CD14-positive monocyte (primary cell): ENCODE results near the gene TMEM235. TPM values are rescaled to one million over a fixed set of nuclear protein-coding genes. Genes with fewer than 3 reads are reported as not detected.

Experiments
- DNase-seq, 3 donors: peaks; one replicate each; pipeline ENCODE4 v3.0.0-alpha.2; 2011 to 2022
- H2AFZ ChIP-seq: 2 replicates; pipeline ENCODE4 v1.6.0; 2012; ENCODE audit warnings: mild to moderate bottlenecking, low read depth, low read length, inconsistent platforms; ENCODE audit not compliant: insufficient read depth, poor library complexity, severe bottlenecking
- H3K27ac ChIP-seq, 2 donors: 1 replicate in 1 of 2; 2 replicates in 1 of 2; pipeline ENCODE4 v1.5.1; 2012 to 2013; ENCODE audit warnings: low read length in 2 of 2, control low read depth in 1 of 2, inconsistent platforms in 1 of 2, low read depth in 1 of 2, mild to moderate bottlenecking in 1 of 2
- H3K27me3 ChIP-seq, 2 donors: one replicate each; pipeline versions ENCODE4 v1.6.0 to v1.6.1; 2011 to 2013; ENCODE audit warnings: low read length in 2 of 2; ENCODE audit not compliant: control insufficient read depth in 2 of 2, insufficient read depth in 2 of 2
- H3K36me3 ChIP-seq, 2 donors: replicated peaks in 1 of 2; 1 replicate in 1 of 2; 2 replicates in 1 of 2; pipeline versions ENCODE4 v1.5.1 to v1.6.1; 2012 to 2013; ENCODE audit warnings: low read length in 2 of 2, control low read depth in 1 of 2, inconsistent platforms in 1 of 2, mild to moderate bottlenecking in 1 of 2; ENCODE audit not compliant: insufficient read depth in 2 of 2, control insufficient read depth in 1 of 2
- H3K4me1 ChIP-seq, 2 donors: 1 replicate in 1 of 2; 2 replicates in 1 of 2; pipeline versions ENCODE4 v1.5.1 to v1.6.1; 2012 to 2013; ENCODE audit warnings: low read length in 2 of 2, control low read depth in 1 of 2, inconsistent platforms in 1 of 2, mild to moderate bottlenecking in 1 of 2, moderate library complexity in 1 of 2; ENCODE audit not compliant: insufficient read depth in 2 of 2, control insufficient read depth in 1 of 2
- H3K4me2 ChIP-seq: replicated peaks from 2 replicates; pipeline ENCODE3; 2012; ENCODE audit warnings: low read length, moderate library complexity, mild to moderate bottlenecking; ENCODE audit not compliant: poor library complexity, severe bottlenecking; ENCODE audit errors: extremely low read depth
- H3K4me3 ChIP-seq, 3 experiments: fragments of 200-600 bp in 1 of 3; sonication (generic) in 1 of 3; replicated peaks in 1 of 3; 1 replicate in 2 of 3; 2 replicates in 1 of 3; pipeline ENCODE4 v1.5.1; 2011 to 2013; ENCODE audit warnings: low read length in 3 of 3, mild to moderate bottlenecking in 3 of 3, control low read depth in 2 of 3, low read depth in 2 of 3, inconsistent platforms in 1 of 3, moderate library complexity in 1 of 3
- H3K79me2 ChIP-seq: 2 replicates; pipeline ENCODE4 v1.6.0; 2012; ENCODE audit warnings: mild to moderate bottlenecking, control low read depth, inconsistent platforms, low read length, moderate library complexity; ENCODE audit not compliant: insufficient read depth
- H3K9ac ChIP-seq: 2 replicates; pipeline ENCODE4 v1.6.0; 2017; ENCODE audit warnings: low read length, mild to moderate bottlenecking; ENCODE audit not compliant: insufficient read depth, poor library complexity, severe bottlenecking
- H3K9me3 ChIP-seq, 2 donors: replicated peaks in 1 of 2; 1 replicate in 1 of 2; 2 replicates in 1 of 2; pipeline versions ENCODE4 v1.5.1 to v1.6.1; 2012 to 2013; ENCODE audit warnings: low read length in 2 of 2, control low read depth in 1 of 2; ENCODE audit not compliant: control insufficient read depth in 1 of 2, insufficient read depth in 1 of 2
- H4K20me1 ChIP-seq: 2 replicates; pipeline ENCODE4 v1.6.0; 2012; ENCODE audit warnings: mild to moderate bottlenecking, low read length, control low read depth, moderate library complexity; ENCODE audit not compliant: insufficient read depth
- H3K27ac Mint-ChIP-seq, 7 donors: one replicate each; pipeline ENCODE4 v1.8.0; 2020; ENCODE audit warnings: mild to moderate bottlenecking in 7 of 7, mixed read lengths in 7 of 7, moderate library complexity in 6 of 7, inconsistent platforms in 2 of 7
- H3K27me3 Mint-ChIP-seq, 3 donors: one replicate each; pipeline ENCODE4 v1.8.0; 2021 to 2022; ENCODE audit warnings: low read depth in 3 of 3, mild to moderate bottlenecking in 3 of 3, mixed read lengths in 3 of 3, moderate library complexity in 3 of 3, inconsistent platforms in 1 of 3
- H3K36me3 Mint-ChIP-seq, 2 donors: one replicate each; pipeline ENCODE4 v1.8.0; 2020; ENCODE audit warnings: mixed read lengths in 2 of 2, inconsistent platforms in 1 of 2, mild to moderate bottlenecking in 1 of 2
- H3K4me1 Mint-ChIP-seq: one replicate; pipeline ENCODE4 v1.8.0; 2020; ENCODE audit warnings: mild to moderate bottlenecking, mixed read lengths
- H3K4me3 Mint-ChIP-seq, 2 donors: one replicate each; pipeline ENCODE4 v1.8.0; 2020; ENCODE audit warnings: mild to moderate bottlenecking in 2 of 2, mixed read lengths in 2 of 2, moderate library complexity in 1 of 2
- H3K9me3 Mint-ChIP-seq, 7 donors: one replicate each; pipeline ENCODE4 v1.8.0; 2020 to 2022; ENCODE audit warnings: mixed read lengths in 7 of 7, mild to moderate bottlenecking in 6 of 7, moderate library complexity in 6 of 7, inconsistent platforms in 2 of 7
- CTCF ChIP-seq: fragments of 200-600 bp; IDR thresholded peaks from one replicate; pipeline ENCODE4 v1.8.0; 2022; ENCODE audit warnings: antibody characterized with exemption, mild to moderate bottlenecking
- WGBS: methylation state at CpG from one replicate; pipeline ENCODE4 v1.1.5; 2013; ENCODE audit warnings: missing lambda C conversion rate; ENCODE audit not compliant: insufficient coverage; 5-methylcytosine and 5-hydroxymethylcytosine counted together
- intact Hi-C, 2 donors: fragments of 100-400 bp; cut with micrococcal nuclease; formaldehyde crosslinking; loops; one replicate each; pipeline versions ENCODE4 v1.15.0 to v1.15.1; 2023
- polyA plus RNA-seq, 3 donors: library from polyadenylated mRNA; depleted of rRNA in 1 of 3; unstranded in 2 of 3; stranded (reverse) in 1 of 3; fragments of 300-500 nt in 2 of 3; fragments of >200 nt in 1 of 3; fragmentation: Illumina TruSeq in 2 of 3; gene quantifications; 1 replicate in 2 of 3; 2 replicates in 1 of 3; pipeline ENCODE4 v1.2.3, GENCODE V29; 2012 to 2021

TMEM235 gene
- polyA plus RNA-seq, 3 donors: not detected

- H3K4me2 ChIP-seq: no peak overlapping the region
- TF ChIP-seq CTCF: no peak
- H3K4me3 ChIP-seq: no peak overlapping the region
- no peaks in the 10 kb centered on the region for H3K9me3 ChIP-seq
- Mint-ChIP-seq H3K9me3 (no peaks in the 10 kb centered on the region), H3K36me3 (peaks cover 4 to 8% of the 10 kb centered on the region in 2 donors), H3K4me1 (peaks cover 12% of the 10 kb centered on the region), H3K27me3 (peaks cover 0 to 5% (median 3%) of the 10 kb centered on the region in 3 donors), H3K27ac (no peak overlapping the region), H3K4me3 (no peak overlapping the region)
- H3K4me1 ChIP-seq: peaks cover 13 to 23% of the 10 kb centered on the region in 2 donors
- H3K27me3 ChIP-seq: no peaks in the 10 kb centered on the region
- no peak overlapping the region for H2AFZ ChIP-seq
- 96% methylated on average over 9 of the region's 11 CpGs for WGBS
- H4K20me1 ChIP-seq: no peaks in the 10 kb centered on the region
- H3K9ac ChIP-seq: no peak overlapping the region
- peaks cover 20% of the 10 kb centered on the region for H3K79me2 ChIP-seq
- H3K36me3 ChIP-seq: peaks cover 0 to 3% of the 10 kb centered on the region in 2 donors
- no peak overlapping the region for H3K27ac ChIP-seq
- intact Hi-C loops: loop anchor here (5.0 kb wide), 1 partner anchor 41 kb away; no protein-coding TSS in a partner anchor
- DNase-seq: no peak
These were observed 20.4 kb upstream of the TMEM235 start for GRCh38 chr17:78211032-78211431.

GRCh38 chr17:78214016-78214705, 17.3 kb upstream of the TMEM235 start, which contains the start of gene BIRC5:
TSS of gene BIRC5 (plus strand) at chr17:78214253. CDS start at chr17:78214317, 64 bp downstream.
- WGBS: under 1% methylated on average over 60 of the region's 60 CpGs
- H2AFZ ChIP-seq: peak within 1 kb of the TSS; percentile 85
- H3K4me3 ChIP-seq: peak within 1 kb of the TSS; percentile 30 to 80 (median 68)
- H3K4me3 Mint-ChIP-seq: peak within 1 kb of the TSS; percentile 70 to 78
- peaks cover 13 to 23% of the 10 kb centered on the region in 2 donors for H3K4me1 ChIP-seq
- no peaks in the 10 kb centered on the region for H3K9me3 Mint-ChIP-seq
- peaks cover 2 to 16% of the 10 kb centered on the region in 2 donors for H3K36me3 ChIP-seq
- peak within 1 kb of the TSS; percentile 97 for H3K4me2 ChIP-seq
- intact Hi-C loops: loop anchor here (2.0 to 5.0 kb wide), 2 partner anchors 15 to 38 kb away; no protein-coding TSS in a partner anchor
- H3K9ac ChIP-seq: peak within 1 kb of the TSS; percentile 40
- no peaks in the 10 kb centered on the region for H3K9me3 ChIP-seq
- H3K27ac ChIP-seq: no peak within 1 kb of the TSS
- peaks cover 0 to 2% (median 0%) of the 10 kb centered on the region in 3 donors for H3K27me3 Mint-ChIP-seq
- peaks cover 0 to 13% of the 10 kb centered on the region in 2 donors for H3K36me3 Mint-ChIP-seq
- peaks cover 42% of the 10 kb centered on the region for H3K79me2 ChIP-seq
- no peaks in the 10 kb centered on the region for H4K20me1 ChIP-seq
- DNase-seq: peak; percentile 77 to 87 (median 85)
- H3K27me3 ChIP-seq: no peaks in the 10 kb centered on the region
- H3K4me1 Mint-ChIP-seq: peaks cover 16% of the 10 kb centered on the region
- TF ChIP-seq CTCF: no peak
- peak within 1 kb of the TSS in 3 of 7 donors; percentile 78 to 89 (median 87) for H3K27ac Mint-ChIP-seq
